ENCODE results near the gene ZNF727.
"Not testable (repeated sequence)": the region's sequence is repeated elsewhere in the genome, so short reads cannot be mapped to it uniquely, and the experiment has no call there.

Gene ZNF727

DNA sequence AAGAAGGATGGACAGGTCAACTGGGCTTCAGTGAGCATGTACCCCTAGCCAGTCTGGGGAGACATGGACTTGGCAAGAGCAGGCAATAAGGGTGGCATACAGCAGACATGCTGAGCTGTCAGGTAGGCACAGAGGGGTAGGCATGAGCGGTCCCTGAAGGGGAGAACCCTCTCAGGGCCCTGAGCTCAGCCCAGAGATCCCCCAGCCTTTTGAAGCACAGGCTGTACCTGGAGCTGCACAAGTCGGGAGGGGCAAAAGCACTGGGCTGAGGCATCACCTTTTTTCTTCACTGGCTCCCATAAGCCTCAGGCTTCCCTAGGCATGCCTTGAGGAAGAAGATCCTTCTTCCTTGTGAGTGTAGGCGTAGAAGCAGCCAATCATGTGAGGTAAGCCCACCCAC lies 42.3 kb downstream of the ZNF727 start:
- no peak for DNase-seq (ENCODE audit: low read depth)
- TF ChIP-seq, protein P1, sequence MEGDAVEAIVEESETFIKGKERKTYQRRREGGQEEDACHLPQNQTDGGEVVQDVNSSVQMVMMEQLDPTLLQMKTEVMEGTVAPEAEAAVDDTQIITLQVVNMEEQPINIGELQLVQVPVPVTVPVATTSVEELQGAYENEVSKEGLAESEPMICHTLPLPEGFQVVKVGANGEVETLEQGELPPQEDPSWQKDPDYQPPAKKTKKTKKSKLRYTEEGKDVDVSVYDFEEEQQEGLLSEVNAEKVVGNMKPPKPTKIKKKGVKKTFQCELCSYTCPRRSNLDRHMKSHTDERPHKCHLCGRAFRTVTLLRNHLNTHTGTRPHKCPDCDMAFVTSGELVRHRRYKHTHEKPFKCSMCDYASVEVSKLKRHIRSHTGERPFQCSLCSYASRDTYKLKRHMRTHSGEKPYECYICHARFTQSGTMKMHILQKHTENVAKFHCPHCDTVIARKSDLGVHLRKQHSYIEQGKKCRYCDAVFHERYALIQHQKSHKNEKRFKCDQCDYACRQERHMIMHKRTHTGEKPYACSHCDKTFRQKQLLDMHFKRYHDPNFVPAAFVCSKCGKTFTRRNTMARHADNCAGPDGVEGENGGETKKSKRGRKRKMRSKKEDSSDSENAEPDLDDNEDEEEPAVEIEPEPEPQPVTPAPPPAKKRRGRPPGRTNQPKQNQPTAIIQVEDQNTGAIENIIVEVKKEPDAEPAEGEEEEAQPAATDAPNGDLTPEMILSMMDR (conservative IDR thresholded peaks at IDR 0.05; ENCODE audit: low read depth, low read length) = no peak
- H3K4me3 ChIP-seq (ENCODE audit: low read length) = no peak overlapping the region

DNA sequence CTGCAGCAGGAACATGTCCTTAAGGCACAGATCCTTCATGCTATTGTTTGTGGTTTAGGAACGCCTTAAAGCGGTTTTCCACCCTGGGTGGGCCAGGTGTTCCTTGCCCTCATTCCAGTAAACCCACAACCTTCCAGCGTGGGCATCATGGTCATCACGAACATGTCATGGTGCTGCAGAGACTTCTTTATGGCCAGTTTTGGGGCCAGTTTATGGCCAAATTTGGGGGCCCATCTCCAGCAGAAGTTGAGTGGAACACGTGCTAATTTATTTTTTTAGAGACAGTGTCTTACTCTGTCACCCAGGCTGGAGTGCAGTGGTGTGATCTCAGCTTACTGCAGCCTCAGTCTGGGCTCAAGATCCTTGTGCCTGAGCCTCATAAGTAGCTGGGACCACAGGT lies 43.6 kb downstream of the ZNF727 start:
- DNase-seq (ENCODE audit: low read depth) = not testable (repeated sequence)

More for the DNA sequence above, 43.6 kb downstream of the ZNF727 start:
- H3K4me3 ChIP-seq (ENCODE audit: low read length) = not testable (repeated sequence)
